ENCODE results near the gene MVD.

MVD gene

GRCh38 chr16:88705801-88706228 is 42.9 kb upstream of the MVD start:
- peak overlapping the region; percentile 98 for H3K4me3 ChIP-seq (ENCODE audit: low read depth, low read length)
- no peak for TF ChIP-seq CTCF (IDR thresholded peaks at IDR 0.05; ENCODE audit: low read depth, low read length)

- no peak for TF ChIP-seq CTCF (IDR thresholded peaks at IDR 0.05; ENCODE audit: low read depth, low read length)
- H3K4me3 ChIP-seq (ENCODE audit: low read depth, low read length): peak overlapping the region; percentile 98
Measured at GRCh38 chr16:88705076-88705684, 42.3 kb upstream of the MVD start.

- no peak overlapping the region for H3K4me3 ChIP-seq (ENCODE audit: low read depth, low read length)
- no peak for TF ChIP-seq CTCF (IDR thresholded peaks at IDR 0.05; ENCODE audit: low read depth, low read length)
Measured at GRCh38 chr16:88703486-88704309, 40.8 kb upstream of the MVD start.

GRCh38 chr16:88702371-88703210 is 39.7 kb upstream of the MVD start:
- no peak overlapping the region for H3K4me3 ChIP-seq (ENCODE audit: low read depth, low read length)
- TF ChIP-seq CTCF (IDR thresholded peaks at IDR 0.05; ENCODE audit: low read depth, low read length): no peak

- TF ChIP-seq CTCF (IDR thresholded peaks at IDR 0.05; ENCODE audit: low read depth, low read length): no peak
- H3K4me3 ChIP-seq (ENCODE audit: low read depth, low read length): no peak overlapping the region
Measured at GRCh38 chr16:88701581-88702370, 38.9 kb upstream of the MVD start.

GRCh38 chr16:88700636-88701482 is 38.0 kb upstream of the MVD start:
- no peak for TF ChIP-seq CTCF (IDR thresholded peaks at IDR 0.05; ENCODE audit: low read depth, low read length)
- no peak overlapping the region for H3K4me3 ChIP-seq (ENCODE audit: low read depth, low read length)
